Gastroesophageal sphincter (tissue), 3 donors: Measurements from ENCODE around the gene ACCSL.

ENCODE experiments used
- CTCF ChIP-seq, 4 experiments: fragments of 200-600 bp in 2 of 4; fragments of 450-650 bp in 2 of 4; sonication (generic) in 1 of 4; IDR thresholded peaks; one replicate each; pipeline ENCODE4 v1.5.1; 2017 to 2019; ENCODE audit warnings: antibody characterized with exemption in 4 of 4, mild to moderate bottlenecking in 2 of 4, moderate library complexity in 2 of 4
- EP300 ChIP-seq: sonication (generic); formaldehyde crosslinking; IDR thresholded peaks from one replicate; pipeline ENCODE4 v1.6.1; 2017; ENCODE audit warnings: antibody characterized with exemption, mild to moderate bottlenecking
- POLR2A ChIP-seq, 2 donors: fragments of 450-650 bp; IDR thresholded peaks; one replicate each; pipeline ENCODE4 v1.6.1; 2017; ENCODE audit warnings: antibody characterized with exemption in 2 of 2, mild to moderate bottlenecking in 2 of 2, moderate library complexity in 1 of 2

GRCh38 chr11:44085330-44085729 is 37.5 kb downstream of the ACCSL start:
- TF ChIP-seq CTCF (IDR thresholded peaks at IDR 0.05) (no peak), POLR2A (IDR thresholded peaks at IDR 0.05) (no peak), EP300 (no peak)
